GM10847 (cell line): ENCODE data around the gene PTBP3.

ENCODE experiments used
- POLR2A ChIP-seq: IDR thresholded peaks from 2 replicates; pipeline ENCODE4 v1.6.1; 2011; ENCODE audit not compliant: insufficient read length; ENCODE audit errors: extremely low read depth

Gene PTBP3

DNA sequence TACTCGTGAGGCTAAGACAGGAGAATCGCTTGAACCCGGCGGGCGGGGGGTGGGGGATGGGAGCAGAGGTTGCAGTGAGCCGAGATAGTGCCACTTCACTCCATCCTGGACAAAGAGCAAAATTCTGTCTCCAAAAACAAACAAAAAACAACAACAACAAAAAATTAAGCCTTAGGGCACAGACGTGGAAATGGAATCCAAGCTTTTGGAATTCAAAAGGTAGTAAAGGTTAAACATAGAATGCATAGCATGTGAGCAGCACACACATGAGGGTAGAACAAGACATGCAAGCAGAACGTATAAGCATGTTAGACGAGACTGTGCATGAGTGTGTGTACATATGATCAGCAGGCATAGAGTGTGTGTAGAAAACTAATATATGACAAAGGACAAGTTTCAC is 68.0 kb downstream of the PTBP3 start:
- no peak for TF ChIP-seq POLR2A

DNA sequence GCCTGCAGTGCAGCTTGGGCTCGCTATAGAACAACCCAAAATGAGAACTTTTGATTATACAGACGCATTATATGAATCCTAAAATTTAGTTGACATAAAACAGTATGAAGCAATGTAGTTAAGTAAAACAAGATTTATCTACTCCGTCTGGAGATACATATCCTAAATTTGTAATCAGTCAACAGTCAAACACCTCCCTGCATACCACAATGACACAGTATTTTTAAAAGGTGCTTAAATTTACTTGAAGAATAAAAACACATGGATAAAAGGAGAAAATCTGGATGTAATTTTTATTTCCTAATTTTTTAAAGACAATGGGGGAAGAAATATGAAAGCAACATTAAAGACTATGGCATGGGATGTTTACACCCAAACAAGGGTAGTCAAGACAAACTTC is 70.8 kb downstream of the PTBP3 start:
- TF ChIP-seq POLR2A = no peak

DNA sequence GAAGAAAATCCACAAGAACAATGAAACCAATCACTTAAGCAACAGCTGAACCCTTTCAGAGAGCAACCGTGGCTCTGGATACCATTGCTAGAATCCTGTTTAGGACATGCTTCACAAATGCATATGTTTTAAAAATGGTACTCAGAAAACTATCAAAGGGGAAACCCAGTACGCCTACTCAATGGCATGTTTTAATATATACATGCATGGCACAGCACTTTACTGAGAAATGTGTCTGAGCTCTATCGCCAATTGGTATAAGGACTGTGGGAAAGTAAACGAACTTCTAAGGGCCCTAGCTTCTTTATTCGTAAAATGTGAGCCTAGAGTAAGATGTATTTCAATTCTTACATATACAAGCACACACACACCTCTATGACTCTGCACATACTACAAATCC is 72.3 kb downstream of the PTBP3 start:
- no peak for TF ChIP-seq POLR2A

DNA sequence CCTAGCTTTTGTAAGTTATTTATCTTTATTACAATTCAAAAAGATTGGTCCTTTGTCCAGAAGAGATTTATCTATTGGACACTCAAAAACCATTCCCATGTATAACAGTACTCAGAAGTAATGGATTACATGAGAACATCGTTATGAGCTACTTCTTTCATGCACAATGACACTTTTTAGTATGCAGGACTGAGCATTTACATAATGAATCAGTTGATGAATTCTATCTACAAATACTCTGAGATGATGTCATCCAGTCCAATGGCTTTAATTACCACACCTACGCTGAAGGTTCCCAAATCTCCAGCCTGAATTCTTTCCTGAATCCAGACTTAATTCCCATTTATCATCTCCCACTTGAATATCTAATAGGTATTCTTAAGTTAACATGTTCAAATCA is 75.3 kb downstream of the PTBP3 start:
- no peak for TF ChIP-seq POLR2A

DNA sequence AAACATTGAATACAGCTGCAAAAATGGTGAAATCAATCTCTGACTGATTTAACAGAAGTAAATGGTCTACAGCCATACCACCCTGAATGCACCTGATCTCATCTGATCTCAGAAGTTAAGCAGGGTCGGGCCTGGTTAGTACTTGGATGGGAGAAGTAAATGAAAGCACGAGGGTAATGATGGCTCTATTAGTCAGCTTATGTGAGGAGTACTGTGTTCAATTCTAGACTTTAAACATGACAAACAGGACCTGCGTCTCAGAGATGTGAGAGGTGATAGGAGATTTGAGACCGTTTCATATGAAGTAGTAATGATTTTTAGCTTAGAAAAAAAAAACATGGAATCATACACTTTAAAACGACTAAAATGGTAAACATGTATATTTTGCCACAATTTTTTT is 81.2 kb downstream of the PTBP3 start:
- TF ChIP-seq POLR2A = no peak

DNA sequence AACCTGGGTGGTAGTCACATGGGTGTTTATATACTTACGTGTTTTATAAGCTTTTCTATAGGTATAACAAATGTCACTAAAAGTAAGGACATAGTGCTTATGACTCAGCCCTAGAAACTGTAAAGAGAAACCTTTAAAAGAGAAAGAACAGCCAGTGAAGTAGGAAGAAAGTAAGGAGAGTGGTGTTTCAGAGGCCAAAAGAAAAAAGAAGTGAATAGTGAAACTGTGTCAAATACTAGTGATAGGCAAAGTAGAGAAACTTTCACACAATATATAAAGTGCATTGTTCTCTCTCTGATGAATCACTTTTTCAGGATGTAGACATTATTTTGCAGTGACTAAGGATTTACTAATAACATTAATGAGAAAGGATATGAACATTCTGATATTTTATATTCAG is 84.1 kb downstream of the PTBP3 start:
- TF ChIP-seq POLR2A = no peak

DNA sequence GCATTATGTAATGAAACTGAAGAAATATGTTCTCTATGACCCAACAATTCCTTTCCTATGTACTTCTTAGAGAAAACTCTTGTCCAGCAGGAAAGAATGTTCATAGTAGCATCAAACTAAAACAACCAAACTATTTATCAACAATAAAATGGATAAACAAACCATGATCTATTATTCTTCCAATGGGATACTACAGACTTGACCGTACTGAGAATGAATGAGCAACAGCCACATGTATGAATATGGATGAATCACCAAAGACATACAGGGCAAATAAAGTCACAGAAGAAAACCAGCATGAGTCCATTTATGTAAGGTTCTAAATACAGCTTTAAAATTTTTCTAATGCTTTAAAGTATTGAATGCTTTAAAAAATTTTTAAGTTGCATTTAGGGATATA is 84.7 kb downstream of the PTBP3 start:
- TF ChIP-seq POLR2A = no peak

DNA sequence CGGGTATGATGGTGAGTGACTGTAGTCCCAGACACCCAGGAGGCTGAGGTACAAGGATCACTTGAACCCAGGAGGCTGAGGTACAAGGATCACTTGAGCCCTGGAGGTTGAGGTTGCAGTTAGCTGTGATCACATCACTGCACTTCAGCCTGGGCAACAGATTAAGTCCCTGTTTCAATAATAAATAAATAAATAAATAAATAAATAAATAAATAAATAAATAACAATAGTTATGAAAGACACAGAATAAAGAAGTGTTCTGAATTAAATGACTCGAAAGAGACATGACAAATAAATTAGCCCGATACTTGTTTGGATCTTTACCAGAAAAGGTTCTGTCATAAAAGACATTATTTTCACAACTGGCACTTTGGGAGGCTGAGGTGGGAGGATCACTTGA is 86.3 kb downstream of the PTBP3 start:
- no peak for TF ChIP-seq POLR2A

DNA sequence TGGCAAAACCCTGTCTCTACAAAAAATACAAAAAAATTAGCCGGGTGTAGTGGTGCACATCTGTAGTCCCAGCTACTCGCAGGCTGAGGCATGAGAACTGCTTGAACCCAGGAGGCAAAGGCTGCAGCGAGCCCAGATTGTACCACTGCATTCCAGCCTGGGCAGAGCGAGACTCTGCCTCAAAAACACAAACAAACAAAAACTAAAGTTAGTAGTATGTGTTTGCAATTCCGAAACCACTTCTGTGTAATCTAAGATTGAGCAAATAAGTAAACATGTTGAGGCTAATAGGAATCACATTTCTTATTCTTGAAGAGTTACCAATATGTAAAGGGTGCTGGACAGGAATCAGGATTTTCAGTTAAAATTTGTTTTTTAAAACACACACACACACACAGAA is 88.3 kb downstream of the PTBP3 start:
- no peak for TF ChIP-seq POLR2A

DNA sequence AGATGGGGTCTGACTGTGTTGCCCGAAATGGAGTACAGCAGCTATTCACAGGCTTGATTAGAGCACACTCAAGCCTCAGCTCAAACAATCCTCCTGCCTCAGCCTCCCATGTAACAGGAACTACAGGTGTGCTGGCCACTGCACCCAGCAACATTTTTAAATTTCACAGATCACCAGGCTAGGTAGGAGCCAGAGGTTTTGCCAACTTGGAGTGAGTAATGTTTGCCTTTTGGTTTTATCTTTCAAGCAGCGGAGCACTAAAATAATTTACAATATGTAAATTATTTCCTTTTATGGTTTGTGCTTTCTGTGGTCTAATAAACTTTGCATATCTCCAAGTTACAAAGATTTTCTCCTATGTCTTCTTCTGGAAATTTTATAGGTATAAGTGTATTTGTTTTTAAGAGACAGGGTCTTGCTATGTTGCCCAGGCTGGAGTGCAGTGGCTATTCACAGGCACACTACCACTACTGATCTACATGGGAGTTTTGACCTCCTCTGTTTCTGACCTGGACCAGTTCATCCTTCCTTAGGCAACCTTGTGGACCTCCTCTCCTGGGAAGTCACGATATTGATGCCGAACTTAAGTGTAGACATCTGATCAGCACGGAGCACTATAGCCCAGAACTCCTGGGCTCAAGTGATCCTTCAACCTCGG is 91.1 kb downstream of the PTBP3 start:
- no peak for TF ChIP-seq POLR2A

DNA sequence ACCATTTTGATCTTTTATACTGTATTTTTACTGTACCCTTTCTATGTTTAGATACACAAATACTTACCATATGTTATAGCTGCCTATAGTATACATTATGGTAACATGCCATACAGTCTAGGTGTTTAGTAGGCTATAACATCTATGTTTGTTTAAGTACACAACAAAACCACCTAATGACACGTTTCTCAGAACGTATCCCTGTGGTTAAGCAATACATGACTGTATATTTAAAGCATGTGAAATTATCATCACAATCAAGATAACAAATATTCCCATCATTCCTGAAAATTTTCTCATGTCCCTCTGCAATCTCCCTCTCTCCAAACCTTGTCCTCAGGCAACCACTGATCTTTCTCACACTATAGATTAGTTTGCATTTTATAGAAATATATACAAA is 91.9 kb downstream of the PTBP3 start:
- TF ChIP-seq POLR2A = no peak

DNA sequence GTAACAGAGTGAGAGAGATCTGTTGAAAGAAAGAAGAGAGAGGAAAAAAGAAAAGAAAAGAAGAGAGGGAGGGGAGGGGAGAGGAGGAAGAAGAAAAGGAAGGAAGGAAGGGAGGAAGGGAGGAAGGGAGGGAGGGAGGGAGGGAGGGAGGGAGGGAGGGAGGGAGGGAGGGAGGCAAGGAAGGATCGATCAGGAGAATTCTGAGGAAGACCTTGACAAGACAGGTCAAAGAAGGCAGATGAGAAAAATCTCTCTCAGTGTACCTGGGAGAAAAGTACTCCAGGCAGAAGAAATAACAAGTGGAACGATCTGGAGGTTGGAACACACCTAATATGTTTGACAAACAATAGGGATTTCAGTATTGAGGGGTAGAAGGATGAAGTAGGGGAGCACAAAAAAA is 93.7 kb downstream of the PTBP3 start:
- no peak for TF ChIP-seq POLR2A

DNA sequence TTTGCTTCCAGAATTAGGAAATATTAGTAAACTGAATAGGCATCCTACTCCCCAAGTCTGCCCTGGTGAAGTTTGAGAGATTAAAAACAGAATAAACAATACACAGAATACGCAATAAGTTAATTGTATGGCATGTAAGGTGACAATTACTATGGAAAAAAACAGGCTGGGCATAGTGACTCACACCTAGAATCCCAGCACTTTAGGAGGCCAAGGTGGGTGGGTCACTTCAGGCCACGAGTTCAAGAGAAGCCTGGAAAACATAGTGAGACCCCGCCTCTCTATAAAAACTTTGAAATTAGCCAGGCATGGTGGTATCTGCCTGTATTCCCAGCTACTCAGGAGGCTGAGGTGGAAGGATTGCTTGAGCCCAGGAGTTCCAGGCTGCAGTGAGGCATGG is 94.1 kb downstream of the PTBP3 start:
- TF ChIP-seq POLR2A = no peak

DNA sequence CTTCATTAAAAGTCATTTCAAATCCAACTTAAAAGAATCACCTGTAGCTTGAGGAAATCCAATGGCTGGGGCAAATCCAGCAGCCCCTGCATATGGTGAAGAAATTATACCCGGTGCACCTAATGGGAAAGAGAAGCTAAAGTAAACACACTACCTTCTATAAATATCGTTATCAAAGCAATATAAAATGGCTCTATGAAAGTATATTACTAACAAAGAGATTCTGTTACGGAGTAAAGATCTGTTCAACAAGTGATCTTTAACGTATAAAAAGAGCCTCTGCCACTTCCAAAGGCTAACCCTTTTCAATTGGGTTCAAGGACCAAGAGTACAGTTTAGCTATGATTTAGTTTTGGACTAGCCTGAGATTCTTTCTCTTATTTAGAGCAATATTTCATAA is 98.6 kb downstream of the PTBP3 start:
- TF ChIP-seq POLR2A = no peak

DNA sequence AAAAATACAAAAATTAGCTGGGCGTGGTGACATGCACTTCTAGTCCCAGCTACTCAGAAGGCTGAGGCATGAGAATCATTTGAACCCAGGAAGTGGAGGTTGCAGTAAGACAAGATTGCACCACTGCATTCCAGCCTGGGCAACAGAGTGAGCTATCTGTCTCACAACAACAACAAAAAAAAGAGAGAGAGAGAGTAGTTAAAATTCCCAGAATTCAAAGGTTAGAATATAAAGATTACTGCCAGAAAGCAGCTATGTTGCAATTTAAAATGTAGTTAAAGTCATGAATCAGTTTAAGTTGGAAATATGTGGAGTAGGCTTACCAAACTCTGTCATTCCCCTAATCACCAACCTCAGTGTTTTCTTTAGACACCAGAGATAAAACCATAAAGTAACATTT is 99.7 kb downstream of the PTBP3 start:
- no peak for TF ChIP-seq POLR2A

DNA sequence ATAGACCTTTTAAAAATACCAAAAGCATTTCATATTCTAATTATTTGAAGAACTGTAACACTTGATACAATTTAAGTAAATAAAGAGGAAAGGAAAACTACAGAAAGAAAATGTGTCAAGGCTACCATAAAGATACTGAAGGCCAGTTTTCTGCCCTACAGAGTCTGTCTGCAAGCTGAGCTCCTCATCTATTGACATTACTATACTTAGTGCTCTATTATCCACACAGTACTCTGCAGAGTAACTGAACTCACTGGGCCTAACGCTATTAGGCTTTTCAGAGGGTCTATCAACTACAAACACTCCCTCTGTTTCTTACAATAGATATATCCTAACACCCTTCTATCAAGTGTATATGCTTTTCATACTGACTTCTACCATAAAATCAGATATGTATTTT is 101.2 kb downstream of the PTBP3 start:
- no peak for TF ChIP-seq POLR2A

DNA sequence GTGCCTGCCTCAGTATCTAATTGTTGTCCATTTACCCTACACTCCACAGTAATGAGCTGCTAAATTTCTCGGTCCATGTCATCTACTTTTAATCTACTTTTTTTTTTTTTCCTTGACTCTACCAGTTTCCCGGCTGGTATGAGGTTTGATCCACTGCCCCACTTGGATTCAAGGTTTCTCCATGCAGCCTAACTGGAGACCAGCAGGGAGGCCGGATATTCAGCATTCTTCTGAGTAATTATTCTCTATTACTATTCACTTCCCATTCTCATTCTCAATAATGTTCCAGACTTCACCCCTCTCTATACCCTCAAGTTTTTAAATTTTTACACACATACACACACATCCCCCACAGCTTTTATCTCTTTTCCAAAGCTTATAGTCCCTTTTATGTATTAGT is 107.3 kb downstream of the PTBP3 start:
- no peak for TF ChIP-seq POLR2A
